IPS-18c (cell line): Measurements from ENCODE around the gene NOS1AP.

Source experiments
- H3K4me3 ChIP-seq: 2 replicates; pipeline ENCODE4 v1.7.0; 2013; ENCODE audit warnings: low read depth, mild to moderate bottlenecking, low read length, moderate library complexity; ENCODE audit not compliant: insufficient read depth
- H3K9me3 ChIP-seq: one replicate; pipeline ENCODE4 v1.6.1; 2013; ENCODE audit warnings: mild to moderate bottlenecking, low read length, moderate library complexity; ENCODE audit not compliant: control insufficient read depth, insufficient read depth

NOS1AP gene

GRCh38 chr1:162300057-162300917 is 230.8 kb downstream of the NOS1AP start:
- no peaks in the 10 kb centered on the region for H3K9me3 ChIP-seq
- H3K4me3 ChIP-seq, result no peak overlapping the region

GRCh38 chr1:162301696-162302095 is 232.2 kb downstream of the NOS1AP start:
- H3K9me3 ChIP-seq, result no peaks in the 10 kb centered on the region

GRCh38 chr1:162302306-162303003 is 233.0 kb downstream of the NOS1AP start:
- Histone ChIP-seq H3K9me3 (no peaks in the 10 kb centered on the region), H3K4me3 (no peak overlapping the region)

More at GRCh38 chr1:162301696-162302095, 232.2 kb downstream of the NOS1AP start:
- H3K4me3 ChIP-seq, result no peak overlapping the region

- Histone ChIP-seq H3K4me3 (no peak overlapping the region), H3K9me3 (no peaks in the 10 kb centered on the region)
These were observed 233.5 kb downstream of the NOS1AP start for GRCh38 chr1:162303004-162303344.

GRCh38 chr1:162304736-162305135 is 235.2 kb downstream of the NOS1AP start:
- Histone ChIP-seq H3K9me3 (no peaks in the 10 kb centered on the region), H3K4me3 (no peak overlapping the region)

- H3K9me3 ChIP-seq, result no peaks in the 10 kb centered on the region
- H3K4me3 ChIP-seq, result no peak overlapping the region
These were observed 236.5 kb downstream of the NOS1AP start for GRCh38 chr1:162305969-162306368.

GRCh38 chr1:162310337-162310736 is 240.8 kb downstream of the NOS1AP start:
- Histone ChIP-seq H3K9me3 (no peaks in the 10 kb centered on the region), H3K4me3 (no peak overlapping the region)

- no peaks in the 10 kb centered on the region for H3K9me3 ChIP-seq
- H3K4me3 ChIP-seq, result no peak overlapping the region
These were observed 244.7 kb downstream of the NOS1AP start for GRCh38 chr1:162314206-162314605.

GRCh38 chr1:162315673-162316072 is 246.2 kb downstream of the NOS1AP start:
- Histone ChIP-seq H3K4me3 (no peak overlapping the region), H3K9me3 (no peaks in the 10 kb centered on the region)

GRCh38 chr1:162316187-162316586 is 246.7 kb downstream of the NOS1AP start:
- H3K4me3 ChIP-seq, result no peak overlapping the region
- no peaks in the 10 kb centered on the region for H3K9me3 ChIP-seq

- Histone ChIP-seq H3K4me3 (no peak overlapping the region), H3K9me3 (no peaks in the 10 kb centered on the region)
These were observed 248.1 kb downstream of the NOS1AP start for GRCh38 chr1:162317621-162318020.

GRCh38 chr1:162319493-162320175 is 250.1 kb downstream of the NOS1AP start:
- no peak overlapping the region for H3K4me3 ChIP-seq
- H3K9me3 ChIP-seq, result no peaks in the 10 kb centered on the region

- H3K9me3 ChIP-seq, result no peaks in the 10 kb centered on the region
- no peak overlapping the region for H3K4me3 ChIP-seq
These were observed 252.4 kb downstream of the NOS1AP start for GRCh38 chr1:162321809-162322422.

- no peaks in the 10 kb centered on the region for H3K9me3 ChIP-seq
- H3K4me3 ChIP-seq, result no peak overlapping the region
These were observed 253.5 kb downstream of the NOS1AP start for GRCh38 chr1:162323023-162323422.

- H3K9me3 ChIP-seq, result no peaks in the 10 kb centered on the region
- H3K4me3 ChIP-seq, result no peak overlapping the region
These were observed 254.9 kb downstream of the NOS1AP start for GRCh38 chr1:162324396-162324795.

GRCh38 chr1:162326559-162326958 is 257.1 kb downstream of the NOS1AP start:
- no peak overlapping the region for H3K4me3 ChIP-seq
- H3K9me3 ChIP-seq, result no peaks in the 10 kb centered on the region

- Histone ChIP-seq H3K9me3 (no peaks in the 10 kb centered on the region), H3K4me3 (no peak overlapping the region)
These were observed 257.8 kb downstream of the NOS1AP start for GRCh38 chr1:162327144-162327787.
